Endothelial cell of umbilical vein (primary cell): ENCODE results near the gene TRAF3IP1.
A peak's percentile ranks its signal among the peaks of the same experiment; 100 is the strongest.

ENCODE experiments used
- EZH2 ChIP-seq: IDR thresholded peaks from 2 replicates; pipeline ENCODE4 v1.6.1; 2012; ENCODE audit warnings: borderline replicate concordance, low read depth, mild to moderate bottlenecking, moderate library complexity, low read length, inconsistent platforms; ENCODE audit not compliant: severe bottlenecking
- GATA2 ChIP-seq: IDR thresholded peaks from 2 replicates; pipeline ENCODE4 v1.7.0; 2011; ENCODE audit warnings: low read depth, mild to moderate bottlenecking, moderate library complexity, mixed read lengths, low read length; ENCODE audit not compliant: insufficient read length, insufficient read depth
- JUN ChIP-seq: IDR thresholded peaks from 2 replicates; pipeline ENCODE4 v1.6.1; 2011; ENCODE audit warnings: borderline replicate concordance, low read depth; ENCODE audit not compliant: insufficient read length, insufficient read depth
- MYC ChIP-seq: IDR thresholded peaks from one replicate; pipeline ENCODE4 v1.6.1; 2011; ENCODE audit warnings: mild to moderate bottlenecking, low read depth, low read length
- POLR2A ChIP-seq: IDR thresholded peaks from 2 replicates; pipeline ENCODE4 v1.6.1; 2012; ENCODE audit warnings: low read depth, mild to moderate bottlenecking, control low read depth, low read length
- POLR2AphosphoS5 ChIP-seq: IDR thresholded peaks from 2 replicates; pipeline ENCODE4 v1.6.1; 2012; ENCODE audit warnings: low read depth, mild to moderate bottlenecking, control low read depth, low read length, moderate library complexity; ENCODE audit not compliant: insufficient read depth
- TF ChIP-seq, protein P1 (sequence below), 2 donors: IDR thresholded peaks; 1 replicate in 1 of 2; 2 replicates in 1 of 2; pipeline ENCODE4 v1.5.1; 2011; ENCODE audit warnings: low read length in 2 of 2, mild to moderate bottlenecking in 2 of 2, moderate library complexity in 2 of 2, control low read depth in 1 of 2, inconsistent platforms in 1 of 2, low read depth in 1 of 2; ENCODE audit not compliant: insufficient read depth in 1 of 2; ENCODE audit errors: extremely low read depth in 1 of 2
- TF ChIP-seq, protein P2 (sequence below): IDR thresholded peaks from 2 replicates; pipeline ENCODE4 v1.6.1; 2011; ENCODE audit not compliant: insufficient read depth, insufficient read length

DNA sequence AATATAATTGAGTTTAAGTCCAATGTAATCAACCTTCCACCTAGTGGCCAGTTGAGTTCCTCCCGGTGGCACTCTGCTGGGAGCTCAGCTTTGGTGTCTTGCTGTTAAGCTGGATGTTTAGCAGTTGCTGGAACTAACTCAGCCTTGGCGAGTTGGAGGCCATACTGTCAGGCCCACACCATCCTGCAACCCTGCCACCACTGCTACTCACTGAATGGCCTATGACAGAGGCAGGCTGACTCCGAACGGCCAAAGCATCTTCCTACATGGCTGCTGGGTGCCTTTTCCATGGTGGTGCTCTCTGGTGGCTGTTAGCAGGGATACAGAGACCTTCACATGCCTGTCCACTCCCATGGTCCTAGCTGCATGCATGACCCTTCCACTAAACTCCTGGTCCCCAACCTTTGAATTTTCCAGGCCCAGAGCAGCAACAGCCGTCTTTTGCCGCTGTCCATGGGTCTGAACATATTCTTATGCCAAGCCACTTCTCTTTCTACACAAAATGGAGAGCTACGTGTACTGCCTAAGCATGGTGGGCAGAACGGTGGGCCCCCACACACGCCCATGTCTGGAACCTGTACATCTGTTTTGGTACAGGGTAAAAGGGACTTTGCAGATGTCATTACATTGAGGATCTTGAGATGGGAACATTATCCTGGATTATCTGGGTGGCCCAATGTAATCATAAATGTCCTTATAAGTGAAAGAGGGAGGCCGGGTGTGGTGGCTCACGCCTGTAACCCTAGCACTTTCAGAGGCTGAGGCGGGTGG is 15.0 kb upstream of the TRAF3IP1 start:
- TF ChIP-seq MYC (no peak), POLR2A (no peak), JUN (no peak), EZH2 (no peak), GATA2 (no peak), POLR2AphosphoS5 (no peak)
- TF ChIP-seq, protein P1, sequence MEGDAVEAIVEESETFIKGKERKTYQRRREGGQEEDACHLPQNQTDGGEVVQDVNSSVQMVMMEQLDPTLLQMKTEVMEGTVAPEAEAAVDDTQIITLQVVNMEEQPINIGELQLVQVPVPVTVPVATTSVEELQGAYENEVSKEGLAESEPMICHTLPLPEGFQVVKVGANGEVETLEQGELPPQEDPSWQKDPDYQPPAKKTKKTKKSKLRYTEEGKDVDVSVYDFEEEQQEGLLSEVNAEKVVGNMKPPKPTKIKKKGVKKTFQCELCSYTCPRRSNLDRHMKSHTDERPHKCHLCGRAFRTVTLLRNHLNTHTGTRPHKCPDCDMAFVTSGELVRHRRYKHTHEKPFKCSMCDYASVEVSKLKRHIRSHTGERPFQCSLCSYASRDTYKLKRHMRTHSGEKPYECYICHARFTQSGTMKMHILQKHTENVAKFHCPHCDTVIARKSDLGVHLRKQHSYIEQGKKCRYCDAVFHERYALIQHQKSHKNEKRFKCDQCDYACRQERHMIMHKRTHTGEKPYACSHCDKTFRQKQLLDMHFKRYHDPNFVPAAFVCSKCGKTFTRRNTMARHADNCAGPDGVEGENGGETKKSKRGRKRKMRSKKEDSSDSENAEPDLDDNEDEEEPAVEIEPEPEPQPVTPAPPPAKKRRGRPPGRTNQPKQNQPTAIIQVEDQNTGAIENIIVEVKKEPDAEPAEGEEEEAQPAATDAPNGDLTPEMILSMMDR (IDR thresholded peaks at IDR 0.05; ENCODE audit: extremely low read depth in 1 of 2, insufficient read depth in 1 of 2, low read depth in 1 of 2, low read length in 2 of 2) = peak in 1 of 2 donors; percentile 15
- TF ChIP-seq, protein P2, sequence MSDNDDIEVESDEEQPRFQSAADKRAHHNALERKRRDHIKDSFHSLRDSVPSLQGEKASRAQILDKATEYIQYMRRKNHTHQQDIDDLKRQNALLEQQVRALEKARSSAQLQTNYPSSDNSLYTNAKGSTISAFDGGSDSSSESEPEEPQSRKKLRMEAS = no peak
